T-cell (primary cell): Measurements from ENCODE around the gene SLC35F4. TPM values are rescaled to one million over a fixed set of nuclear protein-coding genes. Genes with fewer than 3 reads are reported as not detected.

Source experiments
- ATAC-seq, 4 experiments: fragments of 200-7000 bp in 3 of 4; fragments of 150-1000 bp in 1 of 4; cut with Tn5 transposase; replicated peaks in 1 of 4; 1 replicate in 3 of 4; 2 replicates in 1 of 4; pipeline ENCODE4 v1.10.0; 2021; ENCODE audit warnings: moderate library complexity in 3 of 4, mild to moderate bottlenecking in 2 of 4, moderate number of reproducible peaks in 1 of 4
- CTCF ChIA-PET, 2 donors: fragments of 300-600 bp; sonication (Branson Sonifier 250); formaldehyde crosslinking; loops; one replicate each; lab custom pipeline; 2022; ENCODE audit warnings: antibody characterized with exemption in 2 of 2; lab: Charles Lee
- POLR2A ChIA-PET, 2 donors: fragments of 300-600 bp; sonication (Branson Sonifier 250); formaldehyde crosslinking; loops; one replicate each; lab custom pipeline; 2022; ENCODE audit warnings: antibody characterized with exemption in 2 of 2; lab: Charles Lee
- DNase-seq, 35 experiments: peaks; one replicate each; pipeline versions ENCODE4 v3.0.0 to v3.0.0-alpha.2; 2013 to 2023
- H3K27ac ChIP-seq: one replicate; pipeline ENCODE4 v1.5.1; 2013; ENCODE audit warnings: low read length
- H3K27me3 ChIP-seq, 2 experiments: replicated peaks in 1 of 2; 1 replicate in 1 of 2; 2 replicates in 1 of 2; pipeline versions ENCODE4 v1.6.1 to v1.7.0; 2013; ENCODE audit warnings: low read length in 1 of 2, mixed read lengths in 1 of 2; ENCODE audit not compliant: control insufficient read depth in 2 of 2, insufficient read depth in 2 of 2; ENCODE audit errors: extremely low read depth in 1 of 2
- H3K36me3 ChIP-seq, 2 donors: 1 replicate in 1 of 2; 2 replicates in 1 of 2; pipeline versions ENCODE4 v1.6.1 to v1.7.0; 2013; ENCODE audit warnings: low read length in 1 of 2; ENCODE audit not compliant: control insufficient read depth in 2 of 2, insufficient read depth in 1 of 2; ENCODE audit errors: extremely low read depth in 1 of 2
- H3K4me1 ChIP-seq, 2 experiments: 1 replicate in 1 of 2; 2 replicates in 1 of 2; pipeline versions ENCODE4 v1.6.1 to v1.7.0; 2013; ENCODE audit warnings: low read length in 2 of 2, mixed read lengths in 1 of 2; ENCODE audit not compliant: insufficient read depth in 2 of 2, control insufficient read depth in 1 of 2; ENCODE audit errors: extremely low read depth in 1 of 2
- H3K4me3 ChIP-seq, 2 donors: 1 replicate in 1 of 2; 2 replicates in 1 of 2; pipeline versions ENCODE4 v1.5.1 to v1.7.0; 2013; ENCODE audit warnings: mild to moderate bottlenecking in 2 of 2, low read length in 1 of 2, moderate library complexity in 1 of 2; ENCODE audit not compliant: control insufficient read depth in 1 of 2; ENCODE audit errors: extremely low read depth in 1 of 2
- H3K9me3 ChIP-seq: 2 replicates; pipeline ENCODE4 v1.7.0; 2013
- H3K27ac Mint-ChIP-seq, 2 donors: one replicate each; pipeline ENCODE4 v1.8.0; 2020 to 2021; ENCODE audit warnings: mild to moderate bottlenecking in 2 of 2, mixed read lengths in 2 of 2
- H3K27me3 Mint-ChIP-seq, 2 donors: one replicate each; pipeline ENCODE4 v1.8.0; 2021 to 2022; ENCODE audit warnings: mixed read lengths in 2 of 2
- H3K36me3 Mint-ChIP-seq: one replicate; pipeline ENCODE4 v1.8.0; 2021; ENCODE audit warnings: mixed read lengths
- H3K4me1 Mint-ChIP-seq, 3 donors: one replicate each; pipeline ENCODE4 v1.8.0; 2020 to 2022; ENCODE audit warnings: mixed read lengths in 3 of 3, mild to moderate bottlenecking in 1 of 3
- H3K4me3 Mint-ChIP-seq, 3 donors: one replicate each; pipeline ENCODE4 v1.8.0; 2020 to 2022; ENCODE audit warnings: mild to moderate bottlenecking in 3 of 3, mixed read lengths in 3 of 3, moderate library complexity in 3 of 3
- H3K9me3 Mint-ChIP-seq, 3 donors: one replicate each; pipeline ENCODE4 v1.8.0; 2020 to 2022; ENCODE audit warnings: mixed read lengths in 3 of 3
- WGBS: methylation state at CpG from one replicate; pipeline ENCODE4 v1.1.5; 2013; ENCODE audit warnings: missing lambda C conversion rate; ENCODE audit not compliant: insufficient coverage; 5-methylcytosine and 5-hydroxymethylcytosine counted together
- total RNA-seq, 35 experiments: library from RNA in 6 of 35; stranded (reverse) in 6 of 35; fragments of 120-200 nt in 1 of 35; gene quantifications; one replicate each; pipeline versions ENCODE4 v1.2.1 to v1.2.4 and lab custom pipeline; 2013 to 2026

Gene SLC35F4
- total RNA-seq, 5 donors from 2014 or later (not counting 1 experiment from before 2014, with no cell fraction given) = not detected

DNA sequence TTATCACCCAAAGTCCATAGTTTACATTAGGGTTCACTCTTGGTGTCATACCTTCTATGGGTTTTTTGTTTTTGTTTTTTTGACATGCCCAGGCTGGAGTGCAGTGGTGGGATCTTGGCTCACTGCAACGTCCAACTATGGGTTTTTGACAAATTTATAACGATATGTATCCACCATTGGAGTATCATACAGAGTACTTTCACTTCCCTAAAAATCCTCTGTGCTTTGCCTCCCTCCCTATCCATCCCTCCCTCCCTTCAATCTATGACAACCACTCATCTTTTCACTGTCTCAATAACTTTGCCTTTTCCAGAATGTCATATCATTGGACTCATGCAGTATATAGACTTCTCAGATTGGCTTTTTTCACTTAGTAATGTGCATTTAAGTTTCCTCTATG is 233.2 kb downstream of the SLC35F4 start:
- Mint-ChIP-seq H3K4me1 (no peaks in the 10 kb centered on the region), H3K4me3 (no peak overlapping the region), H3K27me3 (no peaks in the 10 kb centered on the region), H3K36me3 (no peaks in the 10 kb centered on the region), H3K27ac (no peak overlapping the region), H3K9me3 (peaks cover 0 to 10% (median 4%) of the 10 kb centered on the region in 3 donors)
- Histone ChIP-seq H3K4me3 (no peak overlapping the region), H3K36me3 (no peaks in the 10 kb centered on the region), H3K27me3 (no peaks in the 10 kb centered on the region), H3K27ac (no peak overlapping the region), H3K9me3 (no peaks in the 10 kb centered on the region), H3K4me1 (no peaks in the 10 kb centered on the region)
- ChIA-PET POLR2A (no interaction called here), CTCF (no interaction called here)
- ATAC-seq (no peak), DNase-seq (no peak)
- 45% methylated on average over 2 of the region's 2 CpGs for WGBS

DNA sequence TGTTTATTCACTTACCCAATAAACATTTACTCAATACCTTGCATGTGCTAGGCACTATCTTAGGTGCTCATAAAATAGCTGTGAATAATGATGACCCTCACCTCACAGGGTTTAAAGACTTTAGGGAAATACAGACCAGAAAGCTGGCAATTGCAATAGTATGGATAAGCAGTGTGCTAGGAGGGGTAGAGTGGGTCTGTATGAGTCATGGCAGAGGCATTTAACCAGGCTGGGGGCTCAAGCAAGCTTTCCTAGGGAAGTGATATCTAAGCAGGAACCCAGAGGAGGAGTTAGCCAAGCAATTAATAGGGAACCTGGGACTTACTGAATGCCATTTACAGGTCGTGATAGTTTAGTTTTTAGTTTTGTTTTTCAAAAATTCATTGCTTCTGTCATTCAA is 248.4 kb downstream of the SLC35F4 start:
- Histone ChIP-seq H3K36me3 (no peaks in the 10 kb centered on the region), H3K4me1 (no peaks in the 10 kb centered on the region), H3K9me3 (no peaks in the 10 kb centered on the region), H3K27ac (no peak overlapping the region), H3K27me3 (peaks cover 0 to 6% of the 10 kb centered on the region in 2 experiments), H3K4me3 (no peak overlapping the region)
- no peaks in the 10 kb centered on the region for H3K36me3 Mint-ChIP-seq
- ATAC-seq (no peak), DNase-seq (no peak)
- CTCF ChIA-PET = no interaction called here
- no peak overlapping the region for H3K27ac Mint-ChIP-seq
- no peaks in the 10 kb centered on the region for H3K4me1 Mint-ChIP-seq
- WGBS = 38% methylated on average over 1 of the region's 1 CpG
- H3K9me3 Mint-ChIP-seq = peaks cover 0 to 11% (median 6%) of the 10 kb centered on the region in 3 donors
- no peak overlapping the region for H3K4me3 Mint-ChIP-seq
- H3K27me3 Mint-ChIP-seq = peaks cover 0 to 4% of the 10 kb centered on the region in 2 donors
- POLR2A ChIA-PET = no interaction called here

DNA sequence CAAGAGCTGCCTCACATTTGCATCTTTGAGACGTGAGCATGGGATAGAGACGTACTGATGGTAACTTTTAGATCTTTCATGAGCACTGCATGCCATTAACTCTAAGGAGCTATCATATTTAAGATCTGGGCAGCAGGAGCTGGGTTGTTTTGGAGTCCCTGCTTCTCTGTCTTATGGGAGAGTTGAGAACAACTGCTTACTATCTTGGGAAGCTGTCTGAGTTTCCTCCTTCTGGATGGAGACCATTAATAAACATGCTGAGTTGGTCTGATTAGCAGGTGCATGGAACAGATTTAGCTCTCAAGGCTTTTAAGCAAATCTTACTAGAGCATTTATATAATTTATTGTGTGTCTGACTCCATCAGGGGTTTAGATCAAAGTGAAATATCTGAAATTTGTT is 252.9 kb downstream of the SLC35F4 start:
- H3K4me3 ChIP-seq = no peak overlapping the region
- DNase-seq (no peak), ATAC-seq (no peak)
- H3K36me3 ChIP-seq = no peaks in the 10 kb centered on the region
- Mint-ChIP-seq H3K4me3 (no peak overlapping the region), H3K4me1 (no peaks in the 10 kb centered on the region), H3K27me3 (peaks cover 0 to 5% of the 10 kb centered on the region in 2 donors), H3K36me3 (no peaks in the 10 kb centered on the region), H3K27ac (no peak overlapping the region), H3K9me3 (peaks cover 0 to 25% (median 8%) of the 10 kb centered on the region in 3 donors)
- POLR2A ChIA-PET = no interaction called here
- CTCF ChIA-PET = no interaction called here
- H3K9me3 ChIP-seq = no peaks in the 10 kb centered on the region
- no peaks in the 10 kb centered on the region for H3K27me3 ChIP-seq
- no peak overlapping the region for H3K27ac ChIP-seq
- H3K4me1 ChIP-seq = no peaks in the 10 kb centered on the region
- WGBS = 70% methylated on average over 2 of the region's 2 CpGs

DNA sequence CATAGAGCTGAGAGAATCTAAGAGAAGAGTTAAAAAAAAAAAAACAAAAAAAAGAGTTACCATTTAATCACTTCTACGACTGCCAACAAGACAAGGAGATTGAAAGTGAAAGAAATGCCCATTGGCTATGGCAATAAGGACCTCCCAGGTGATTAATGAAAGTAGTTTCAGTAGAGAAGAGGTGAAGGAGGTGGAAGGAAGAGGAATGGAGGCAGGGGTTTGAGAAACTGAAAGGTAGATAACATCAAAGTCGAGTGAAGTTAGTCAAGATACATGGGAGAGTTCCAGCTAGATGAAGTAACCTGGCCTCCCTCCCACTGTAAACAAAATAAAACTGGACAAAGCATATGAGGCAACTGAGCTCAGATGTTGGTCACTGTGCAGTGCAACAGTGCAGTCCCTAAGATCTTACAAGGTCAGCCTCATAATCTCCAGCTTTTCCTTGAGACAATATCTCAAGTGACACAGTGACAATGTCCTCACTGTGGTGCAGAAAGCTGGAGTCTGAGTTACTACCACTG is 254.3 kb downstream of the SLC35F4 start:
- H3K27ac Mint-ChIP-seq = no peak overlapping the region
- H3K27me3 Mint-ChIP-seq = peaks cover 0 to 5% of the 10 kb centered on the region in 2 donors
- H3K36me3 Mint-ChIP-seq = no peaks in the 10 kb centered on the region
- no peaks in the 10 kb centered on the region for H3K9me3 ChIP-seq
- no peaks in the 10 kb centered on the region for H3K27me3 ChIP-seq
- H3K4me1 Mint-ChIP-seq = no peaks in the 10 kb centered on the region
- H3K4me3 ChIP-seq = no peak overlapping the region
- ATAC-seq (no peak), DNase-seq (no peak)
- H3K36me3 ChIP-seq = no peaks in the 10 kb centered on the region
- H3K4me3 Mint-ChIP-seq = no peak overlapping the region
- ChIA-PET CTCF (no interaction called here), POLR2A (no interaction called here)
- no CpG with 5 or more reads among the region's 2 CpGs for WGBS
- peaks cover 3 to 31% (median 14%) of the 10 kb centered on the region in 3 donors for H3K9me3 Mint-ChIP-seq
- no peaks in the 10 kb centered on the region for H3K4me1 ChIP-seq
- no peak overlapping the region for H3K27ac ChIP-seq

DNA sequence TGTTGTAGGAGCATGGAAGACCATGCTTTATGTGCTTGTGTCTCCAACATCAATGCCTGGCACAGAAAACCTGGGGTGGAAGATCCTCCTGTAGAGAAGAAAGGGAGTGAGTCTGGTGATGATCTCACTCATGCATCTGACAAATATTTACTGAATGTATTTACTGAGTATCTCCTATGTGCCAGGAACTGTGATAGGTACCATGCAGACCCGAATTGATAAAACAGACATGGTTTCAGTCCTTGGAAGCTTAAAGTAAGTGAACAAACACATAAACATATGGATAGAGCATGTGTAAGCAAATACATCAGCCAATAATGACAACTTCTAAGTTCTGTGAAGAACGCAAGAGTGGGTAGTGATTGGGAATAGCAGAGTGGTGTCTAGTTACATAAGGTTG is 255.3 kb downstream of the SLC35F4 start:
- no peak overlapping the region for H3K27ac Mint-ChIP-seq
- H3K27me3 Mint-ChIP-seq = peaks cover 0 to 5% of the 10 kb centered on the region in 2 donors
- Histone ChIP-seq H3K36me3 (no peaks in the 10 kb centered on the region), H3K4me3 (no peak overlapping the region), H3K27me3 (no peaks in the 10 kb centered on the region), H3K9me3 (no peaks in the 10 kb centered on the region), H3K27ac (no peak overlapping the region), H3K4me1 (no peaks in the 10 kb centered on the region)
- ChIA-PET CTCF (no interaction called here), POLR2A (no interaction called here)
- H3K9me3 Mint-ChIP-seq = peaks cover 3 to 31% (median 18%) of the 10 kb centered on the region in 3 donors
- H3K4me1 Mint-ChIP-seq = no peaks in the 10 kb centered on the region
- 100% methylated on average over 1 of the region's 2 CpGs for WGBS
- no peak overlapping the region for H3K4me3 Mint-ChIP-seq
- ATAC-seq = no peak
- no peak for DNase-seq
- no peaks in the 10 kb centered on the region for H3K36me3 Mint-ChIP-seq

DNA sequence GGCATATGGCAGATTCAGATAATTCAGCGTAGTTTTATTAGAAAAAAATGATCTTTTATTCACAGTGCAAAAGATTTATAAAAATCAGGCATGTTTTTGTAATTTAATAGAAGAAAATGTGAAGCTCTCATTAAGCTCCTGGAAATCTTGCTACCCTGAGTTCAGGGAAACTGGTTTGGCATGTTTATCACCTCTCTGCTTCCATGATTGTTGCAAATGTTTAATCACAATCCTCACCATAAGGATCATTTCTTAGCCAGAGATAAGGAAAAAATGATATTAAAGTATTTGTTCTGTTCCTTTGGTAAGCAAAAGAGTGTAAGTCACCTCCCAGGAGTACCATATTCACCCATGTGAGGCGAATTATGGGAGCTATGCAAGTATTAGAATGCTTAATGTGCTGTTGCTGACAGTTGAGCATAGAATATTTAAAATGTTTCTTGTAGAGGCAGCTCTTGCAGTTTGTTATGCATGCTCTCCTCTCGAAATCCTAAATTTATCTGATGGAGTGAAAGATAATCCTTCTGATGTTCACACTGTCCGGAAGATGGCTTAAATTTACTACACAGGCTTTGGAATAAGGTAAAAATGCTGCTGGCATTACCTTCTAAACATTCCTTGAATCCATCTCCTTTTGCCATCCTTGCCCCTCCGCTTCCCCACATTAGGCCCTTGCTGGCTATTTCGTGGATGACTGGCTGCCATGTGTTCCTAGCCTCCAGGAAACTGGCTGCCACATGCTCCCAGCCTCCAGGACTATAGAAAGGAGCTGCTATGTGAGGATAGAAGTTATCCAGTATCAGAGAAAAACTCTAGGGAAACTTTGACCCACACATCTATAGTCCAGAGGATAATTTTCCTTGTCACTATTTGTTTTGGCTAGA is 256.5 kb downstream of the SLC35F4 start:
- ATAC-seq = no peak
- CTCF ChIA-PET = no interaction called here
- H3K27ac ChIP-seq = no peak overlapping the region
- DNase-seq = no peak
- no peaks in the 10 kb centered on the region for H3K36me3 ChIP-seq
- no peaks in the 10 kb centered on the region for H3K36me3 Mint-ChIP-seq
- no peak overlapping the region for H3K4me3 Mint-ChIP-seq
- no peaks in the 10 kb centered on the region for H3K27me3 ChIP-seq
- no peak overlapping the region for H3K4me3 ChIP-seq
- H3K27me3 Mint-ChIP-seq = peaks cover 0 to 5% of the 10 kb centered on the region in 2 donors
- H3K27ac Mint-ChIP-seq = no peak overlapping the region
- no peaks in the 10 kb centered on the region for H3K4me1 ChIP-seq
- no peaks in the 10 kb centered on the region for H3K9me3 ChIP-seq
- H3K9me3 Mint-ChIP-seq = peaks cover 3 to 31% (median 24%) of the 10 kb centered on the region in 3 donors
- no peaks in the 10 kb centered on the region for H3K4me1 Mint-ChIP-seq
- POLR2A ChIA-PET = no interaction called here
- 80% methylated on average over 1 of the region's 6 CpGs for WGBS
